A549 (cell line): ENCODE data around the gene NKX6-2. TPM values are rescaled to one million over a fixed set of nuclear protein-coding genes. Genes with fewer than 3 reads are reported as not detected.
"Not testable (repeated sequence)": the region's sequence is repeated elsewhere in the genome, so short reads cannot be mapped to it uniquely, and the experiment has no call there.

Experiments used
- ATAC-seq, 2 experiments: fragments of 200-7000 bp in 1 of 2; fragments of >200 bp in 1 of 2; cut with Nextera tagmentation in 1 of 2; cut with Tn5 transposase in 1 of 2; 3 replicates each; pipeline versions ENCODE4 v1.8.0 to v1.9.1; 2018 to 2020; ENCODE audit warnings: mild to moderate bottlenecking in 1 of 2, moderate library complexity in 1 of 2
- CTCF ChIA-PET: fragments of 300-600 bp; sonication (Branson Sonifier 250); formaldehyde crosslinking; extraction: SDS; loops from one replicate; lab custom pipeline; 2021; ENCODE audit warnings: antibody characterized with exemption, inconsistent platforms; lab: Yijun Ruan, JAX
- POLR2A ChIA-PET: fragments of 350-600 bp; formaldehyde crosslinking; extraction: SDS; loops from one replicate; lab custom pipeline; 2021; ENCODE audit warnings: antibody characterized with exemption, inconsistent platforms; lab: Yijun Ruan, JAX
- DNase-seq, 2 experiments: peaks; one replicate each; pipeline versions ENCODE4 v3.0.0 to v3.0.0-alpha.2; 2011 to 2016; ENCODE audit warnings: low read depth in 1 of 2, low spot score in 1 of 2
- FAIRE-seq: peaks from 2 replicates; lab custom pipeline; 2011; peaks lifted over from hg19 to GRCh38; lab: Jason Lieb, UNC
- H3K27ac ChIP-seq, 2 experiments: fragments of >200 bp; sonication (Bioruptor Twin); formaldehyde crosslinking; 3 replicates each; pipeline ENCODE4 v1.5.1; 2016 to 2017
- H3K4me1 ChIP-seq: fragments of >200 bp; sonication (Bioruptor Twin); formaldehyde crosslinking; 3 replicates; pipeline ENCODE4 v1.6.1; 2016
- H3K4me2 ChIP-seq: fragments of >200 bp; sonication (Bioruptor Twin); formaldehyde crosslinking; 3 replicates; pipeline ENCODE4 v1.6.1; 2016
- H3K4me3 ChIP-seq: fragments of >200 bp; sonication (Bioruptor Twin); formaldehyde crosslinking; 3 replicates; pipeline ENCODE4 v1.5.1; 2016
- H3K9me3 ChIP-seq: fragments of >200 bp; sonication (Bioruptor Twin); formaldehyde crosslinking; 3 replicates; pipeline ENCODE4 v1.6.1; 2016
- CEBPB ChIP-seq, 2 experiments: fragments of >200 bp in 1 of 2; sonication (Bioruptor Twin) in 1 of 2; formaldehyde crosslinking in 1 of 2; IDR thresholded peaks; 2 replicates each; pipeline ENCODE4 v1.6.1; 2012 to 2016
- EHF ChIP-seq: fragments of 250-450 bp; sonication (Bioruptor Pico); IDR thresholded peaks from 2 replicates; pipeline ENCODE4 v1.5.0; 2020; ENCODE audit warnings: mild to moderate bottlenecking
- EHMT2 ChIP-seq: fragments of 200-600 bp; sonication (generic); IDR thresholded peaks from 2 replicates; pipeline ENCODE4 v1.6.1; 2016; ENCODE audit warnings: antibody characterized with exemption, low read depth, mild to moderate bottlenecking, moderate library complexity
- FOSB ChIP-seq: fragments of 250-450 bp; sonication (Bioruptor Pico); IDR thresholded peaks from 2 replicates; pipeline ENCODE4 v1.5.0; 2020; ENCODE audit warnings: mild to moderate bottlenecking, moderate library complexity
- FOSL2 ChIP-seq, 2 experiments: fragments of 450-650 bp in 1 of 2; fragments of >200 bp in 1 of 2; sonication (Bioruptor Twin) in 1 of 2; formaldehyde crosslinking; IDR thresholded peaks; 2 replicates each; pipeline versions ENCODE4 v1.5.0 to v1.6.1; 2016 to 2020; ENCODE audit warnings: mild to moderate bottlenecking in 1 of 2, moderate library complexity in 1 of 2
- FOXS1 ChIP-seq: fragments of 250-450 bp; sonication (Bioruptor Pico); IDR thresholded peaks from 2 replicates; pipeline ENCODE4 v1.5.0; 2020; ENCODE audit warnings: mild to moderate bottlenecking, moderate library complexity
- GATA3 ChIP-seq: IDR thresholded peaks from 2 replicates; pipeline ENCODE4 v1.6.1; 2012; ENCODE audit warnings: borderline replicate concordance
- KDM1A ChIP-seq: fragments of 200-600 bp; sonication (generic); IDR thresholded peaks from 2 replicates; pipeline ENCODE4 v1.6.1; 2016; ENCODE audit warnings: low read depth, mild to moderate bottlenecking
- MAZ ChIP-seq: fragments of 150-350 bp; IDR thresholded peaks from 2 replicates; pipeline ENCODE4 v1.6.1; 2014; ENCODE audit warnings: antibody characterized with exemption, low read depth, low read length, borderline replicate concordance
- NFE2L2 ChIP-seq: fragments of 150-350 bp; conservative IDR thresholded peaks from 2 replicates; pipeline ENCODE4 v1.6.1; 2014; ENCODE audit warnings: low read length
- PHF8 ChIP-seq: fragments of 200-600 bp; sonication (generic); IDR thresholded peaks from 2 replicates; pipeline ENCODE4 v1.6.1; 2016; ENCODE audit warnings: low read depth, mild to moderate bottlenecking, antibody characterized with exemption, moderate library complexity, borderline replicate concordance
- POLR2A ChIP-seq: IDR thresholded peaks from 2 replicates; pipeline ENCODE4 v1.6.1; 2012; ENCODE audit warnings: mild to moderate bottlenecking, low read length
- POLR2AphosphoS2 ChIP-seq: conservative IDR thresholded peaks from 2 replicates; pipeline ENCODE4 v1.6.1; 2012; ENCODE audit warnings: low read length, improper control_type of control experiment, inconsistent platforms
- RAD21 ChIP-seq, 2 experiments: fragments of >200 bp in 1 of 2; sonication (Bioruptor Twin) in 1 of 2; formaldehyde crosslinking in 1 of 2; IDR thresholded peaks in 1 of 2; conservative IDR thresholded peaks in 1 of 2; 2 replicates in 1 of 2; 3 replicates in 1 of 2; pipeline ENCODE4 v1.6.1; 2012 to 2018; ENCODE audit warnings: inconsistent platforms in 1 of 2
- RARB ChIP-seq: fragments of 250-450 bp; sonication (Bioruptor Pico); IDR thresholded peaks from 2 replicates; pipeline ENCODE4 v1.8.0; 2021; ENCODE audit warnings: mild to moderate bottlenecking, moderate library complexity
- RNF2 ChIP-seq: fragments of 200-600 bp; sonication (generic); IDR thresholded peaks from 2 replicates; pipeline ENCODE4 v1.6.1; 2016; ENCODE audit warnings: low read depth, mild to moderate bottlenecking, antibody characterized with exemption, moderate library complexity, borderline replicate concordance
- SREBF2 ChIP-seq: fragments of 450-650 bp; IDR thresholded peaks from 2 replicates; pipeline ENCODE4 v1.6.1; 2014; ENCODE audit warnings: mild to moderate bottlenecking, moderate library complexity
- TFCP2L1 ChIP-seq: fragments of 250-450 bp; sonication (Bioruptor Pico); IDR thresholded peaks from 2 replicates; pipeline ENCODE4 v1.5.0; 2021; ENCODE audit warnings: mild to moderate bottlenecking
- TP53 ChIP-seq: fragments of 250-450 bp; sonication (Bioruptor Pico); IDR thresholded peaks from 2 replicates; pipeline ENCODE4 v1.5.0; 2021; ENCODE audit warnings: mild to moderate bottlenecking, moderate library complexity
- ZC3H11A ChIP-seq: fragments of 450-650 bp; IDR thresholded peaks from 2 replicates; pipeline ENCODE4 v1.6.1; 2014; ENCODE audit warnings: antibody characterized with exemption, mild to moderate bottlenecking
- ZFP36 ChIP-seq: fragments of 450-650 bp; IDR thresholded peaks from 2 replicates; pipeline ENCODE4 v1.6.1; 2014; ENCODE audit warnings: borderline replicate concordance; ENCODE audit not compliant: partially characterized antibody
- ZNF302 ChIP-seq: fragments of 250-450 bp; sonication (Bioruptor Pico); IDR thresholded peaks from 2 replicates; pipeline ENCODE4 v1.9.0; 2021; ENCODE audit warnings: inconsistent platforms, mild to moderate bottlenecking, moderate library complexity
- WGBS: methylation state at CpG from one replicate; pipeline ENCODE4 v1.1.6; 2017; ENCODE audit errors: missing lambda C conversion rate; 5-methylcytosine and 5-hydroxymethylcytosine counted together
- polyA plus RNA-seq, 4 experiments: library from polyadenylated mRNA; depleted of rRNA in 3 of 4; stranded (reverse); fragments of >200 nt; fragmentation: RNase III in 1 of 4; extraction: RNeasy Plus Mini Kit Qiagen cat#74134 plus additional on column Dnase treatment in 1 of 4; gene quantifications; 2 replicates in 3 of 4; 3 replicates in 1 of 4; pipeline ENCODE4 v1.2.3, GENCODE V29; 2011 to 2017
- TF ChIP-seq, protein P1 (sequence below): fragments of >200 bp; sonication (Bioruptor Twin); formaldehyde crosslinking; IDR thresholded peaks from 3 replicates; pipeline ENCODE4 v1.6.1; 2016
- TF ChIP-seq, protein P2 (sequence below): fragments of 250-450 bp; sonication (Bioruptor Pico); IDR thresholded peaks from 2 replicates; pipeline ENCODE4 v1.5.0; 2020; ENCODE audit warnings: low read depth, mild to moderate bottlenecking, moderate library complexity
- TF ChIP-seq, protein P3 (sequence below): fragments of >200 bp; sonication (Bioruptor Twin); formaldehyde crosslinking; IDR thresholded peaks from 2 replicates; pipeline ENCODE4 v1.6.1; 2016
- TF ChIP-seq, protein P4 (sequence below): IDR thresholded peaks from 2 replicates; pipeline ENCODE4 v1.6.1; 2012
- TF ChIP-seq, protein P5 (sequence below): fragments of >200 bp; sonication (Bioruptor Twin); formaldehyde crosslinking; IDR thresholded peaks from 3 replicates; pipeline ENCODE4 v1.5.1; 2016
- TF ChIP-seq, protein P6 (sequence below): fragments of 150-350 bp; IDR thresholded peaks from 2 replicates; pipeline ENCODE4 v1.6.1; 2014; ENCODE audit warnings: low read depth, mild to moderate bottlenecking, low read length

Gene NKX6-2
- polyA plus RNA-seq, 2 of the 4 experiments (the other 2 are of a cell fraction), result not detected

DNA sequence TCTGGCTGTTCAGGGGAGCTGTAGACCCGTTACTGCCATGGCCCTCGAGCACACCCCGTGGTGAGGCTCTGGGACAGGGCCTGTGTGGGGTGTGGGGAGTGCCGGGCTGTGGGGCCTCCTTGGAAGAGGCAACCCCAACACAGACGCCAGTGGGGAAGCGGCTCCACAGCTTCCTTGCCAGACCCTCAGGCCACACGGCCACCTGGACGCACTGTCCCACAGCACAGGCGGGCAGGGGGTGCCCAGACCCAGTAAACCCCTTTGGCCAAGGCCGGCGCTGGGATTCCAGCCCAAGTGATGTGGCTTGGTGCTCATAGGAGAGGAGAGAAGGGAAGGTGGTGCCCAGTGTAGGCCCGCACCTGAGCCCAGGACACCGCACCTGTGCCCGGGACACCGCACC lies 12.9 kb upstream of the NKX6-2 start:
- Histone ChIP-seq H3K4me1 (peaks cover 3% of the 10 kb centered on the region; the same call in 1 of the 3 replicates), H3K9me3 (0 out of 3 replicates have a peak, but pooled peaks cover 3% of the 10 kb centered on the region), H3K4me2 (no peak overlapping the region), H3K27ac (no peak overlapping the region), H3K4me3 (no peak overlapping the region)
- DNase-seq (no peak), ATAC-seq (0 out of 6 replicates have a peak, but pooled peaks of 1 of the 2 experiments have one; percentile 8), FAIRE-seq (no peak)
- WGBS, result no CpG with 5 or more reads among the region's 15 CpGs
- no peak for TF ChIP-seq KDM1A
- TF ChIP-seq, protein P1, sequence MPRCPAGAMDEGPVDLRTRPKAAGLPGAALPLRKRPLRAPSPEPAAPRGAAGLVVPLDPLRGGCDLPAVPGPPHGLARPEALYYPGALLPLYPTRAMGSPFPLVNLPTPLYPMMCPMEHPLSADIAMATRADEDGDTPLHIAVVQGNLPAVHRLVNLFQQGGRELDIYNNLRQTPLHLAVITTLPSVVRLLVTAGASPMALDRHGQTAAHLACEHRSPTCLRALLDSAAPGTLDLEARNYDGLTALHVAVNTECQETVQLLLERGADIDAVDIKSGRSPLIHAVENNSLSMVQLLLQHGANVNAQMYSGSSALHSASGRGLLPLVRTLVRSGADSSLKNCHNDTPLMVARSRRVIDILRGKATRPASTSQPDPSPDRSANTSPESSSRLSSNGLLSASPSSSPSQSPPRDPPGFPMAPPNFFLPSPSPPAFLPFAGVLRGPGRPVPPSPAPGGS, result no peak
- no peak for TF ChIP-seq RAD21 (conservative IDR thresholded peaks at IDR 0.05 in 1 of 2, IDR thresholded peaks at IDR 0.05 in 1 of 2)
- no peak for TF ChIP-seq CEBPB (IDR thresholded peaks at IDR 0.05)
- no peak for TF ChIP-seq ZFP36
- TF ChIP-seq ZNF302, result no peak
- no peak for TF ChIP-seq PHF8
- no peak for TF ChIP-seq POLR2A
- no peak for TF ChIP-seq FOSL2 (IDR thresholded peaks at IDR 0.05)
- TF ChIP-seq FOSL2 (CRISPR knock-in tag; IDR thresholded peaks at IDR 0.05), result no peak
- no peak for TF ChIP-seq MAZ
- no peak for TF ChIP-seq RNF2
- TF ChIP-seq POLR2AphosphoS2, result no peak
- no peak for TF ChIP-seq GATA3
- ChIA-PET CTCF (no interaction called here), POLR2A (no interaction called here)

DNA sequence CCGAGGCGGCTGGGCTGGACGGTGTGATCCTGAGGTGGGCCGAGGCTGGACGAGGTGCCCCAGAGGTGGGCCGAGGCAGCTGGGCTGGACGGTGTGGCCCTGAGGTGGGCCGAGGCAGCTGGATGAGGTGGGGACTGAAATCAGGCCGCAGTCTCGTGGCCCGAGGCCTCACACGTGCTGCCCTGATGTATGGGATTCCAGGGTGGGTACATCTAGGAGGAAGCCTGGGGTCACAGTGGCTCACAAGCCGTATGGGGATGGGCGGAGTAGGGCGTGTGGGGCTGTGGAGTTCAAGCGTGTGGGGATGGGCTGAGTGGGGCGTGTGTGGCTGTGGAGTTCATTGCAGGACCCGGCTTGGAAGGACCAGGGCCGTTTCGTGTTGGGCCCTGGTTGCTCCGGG lies 12.5 kb upstream of the NKX6-2 start:
- no peak for FAIRE-seq
- POLR2A ChIA-PET, result no interaction called here
- 64% methylated on average over 13 of the region's 21 CpGs for WGBS

DNA sequence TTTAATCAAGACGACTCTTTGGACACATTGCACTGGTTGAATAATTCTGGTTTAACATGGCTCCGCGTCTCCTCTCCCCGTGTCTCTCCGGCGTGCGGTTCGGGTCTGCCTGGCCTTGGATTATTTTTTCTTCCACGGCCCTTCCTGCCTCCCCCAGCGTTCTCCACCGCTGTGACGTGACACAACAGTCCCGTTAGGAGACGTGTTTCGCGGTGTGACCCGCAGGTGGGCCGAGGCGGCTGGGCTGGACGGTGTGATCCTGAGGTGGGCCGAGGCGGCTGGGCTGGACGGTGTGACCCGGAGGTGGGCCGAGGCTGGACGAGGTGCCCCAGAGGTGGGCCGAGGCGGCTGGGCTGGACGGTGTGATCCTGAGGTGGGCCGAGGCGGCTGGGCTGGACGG lies 12.0 kb upstream of the NKX6-2 start:
- CTCF ChIA-PET, result interaction anchor here (1.8 kb wide), 1 partner anchor 144 kb away, joined by 5 read pairs; no protein-coding TSS in a partner anchor
- H3K4me1 ChIP-seq, H3K9me3 ChIP-seq, H3K4me3 ChIP-seq, H3K27ac ChIP-seq, POLR2A ChIA-PET, DNase-seq, H3K4me2 ChIP-seq, ATAC-seq, FAIRE-seq: not testable (repeated sequence)
- WGBS, result 76% methylated on average over 27 of the region's 32 CpGs

More for the DNA sequence above, 12.5 kb upstream of the NKX6-2 start:
- DNase-seq (no peak), ATAC-seq (0 out of 6 replicates have a peak, but pooled peaks of 1 of the 2 experiments have one; percentile 10)
- CTCF ChIA-PET, result no interaction called here
- TF ChIP-seq, protein P2, sequence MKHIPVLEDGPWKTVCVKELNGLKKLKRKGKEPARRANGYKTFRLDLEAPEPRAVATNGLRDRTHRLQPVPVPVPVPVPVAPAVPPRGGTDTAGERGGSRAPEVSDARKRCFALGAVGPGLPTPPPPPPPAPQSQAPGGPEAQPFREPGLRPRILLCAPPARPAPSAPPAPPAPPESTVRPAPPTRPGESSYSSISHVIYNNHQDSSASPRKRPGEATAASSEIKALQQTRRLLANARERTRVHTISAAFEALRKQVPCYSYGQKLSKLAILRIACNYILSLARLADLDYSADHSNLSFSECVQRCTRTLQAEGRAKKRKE (CRISPR knock-in tag), result no peak
- TF ChIP-seq SREBF2 (no peak), NFE2L2 (no peak), RARB (no peak), FOXS1 (no peak), MAZ (no peak), ZC3H11A (no peak), TFCP2L1 (CRISPR knock-in tag) (no peak), EHF (CRISPR knock-in tag) (no peak), POLR2AphosphoS2 (no peak), EHMT2 (no peak), FOSB (CRISPR knock-in tag) (no peak), POLR2A (no peak), TP53 (CRISPR knock-in tag) (no peak), CEBPB (IDR thresholded peaks at IDR 0.05) (no peak)
- TF ChIP-seq, protein P3, sequence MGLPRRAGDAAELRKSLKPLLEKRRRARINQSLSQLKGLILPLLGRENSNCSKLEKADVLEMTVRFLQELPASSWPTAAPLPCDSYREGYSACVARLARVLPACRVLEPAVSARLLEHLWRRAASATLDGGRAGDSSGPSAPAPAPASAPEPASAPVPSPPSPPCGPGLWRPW, result no peak
- TF ChIP-seq, protein P4, sequence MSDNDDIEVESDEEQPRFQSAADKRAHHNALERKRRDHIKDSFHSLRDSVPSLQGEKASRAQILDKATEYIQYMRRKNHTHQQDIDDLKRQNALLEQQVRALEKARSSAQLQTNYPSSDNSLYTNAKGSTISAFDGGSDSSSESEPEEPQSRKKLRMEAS, result no peak
- TF ChIP-seq, protein P1, result no peak
- TF ChIP-seq, protein P5, sequence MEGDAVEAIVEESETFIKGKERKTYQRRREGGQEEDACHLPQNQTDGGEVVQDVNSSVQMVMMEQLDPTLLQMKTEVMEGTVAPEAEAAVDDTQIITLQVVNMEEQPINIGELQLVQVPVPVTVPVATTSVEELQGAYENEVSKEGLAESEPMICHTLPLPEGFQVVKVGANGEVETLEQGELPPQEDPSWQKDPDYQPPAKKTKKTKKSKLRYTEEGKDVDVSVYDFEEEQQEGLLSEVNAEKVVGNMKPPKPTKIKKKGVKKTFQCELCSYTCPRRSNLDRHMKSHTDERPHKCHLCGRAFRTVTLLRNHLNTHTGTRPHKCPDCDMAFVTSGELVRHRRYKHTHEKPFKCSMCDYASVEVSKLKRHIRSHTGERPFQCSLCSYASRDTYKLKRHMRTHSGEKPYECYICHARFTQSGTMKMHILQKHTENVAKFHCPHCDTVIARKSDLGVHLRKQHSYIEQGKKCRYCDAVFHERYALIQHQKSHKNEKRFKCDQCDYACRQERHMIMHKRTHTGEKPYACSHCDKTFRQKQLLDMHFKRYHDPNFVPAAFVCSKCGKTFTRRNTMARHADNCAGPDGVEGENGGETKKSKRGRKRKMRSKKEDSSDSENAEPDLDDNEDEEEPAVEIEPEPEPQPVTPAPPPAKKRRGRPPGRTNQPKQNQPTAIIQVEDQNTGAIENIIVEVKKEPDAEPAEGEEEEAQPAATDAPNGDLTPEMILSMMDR, result no peak
- TF ChIP-seq, protein P6, sequence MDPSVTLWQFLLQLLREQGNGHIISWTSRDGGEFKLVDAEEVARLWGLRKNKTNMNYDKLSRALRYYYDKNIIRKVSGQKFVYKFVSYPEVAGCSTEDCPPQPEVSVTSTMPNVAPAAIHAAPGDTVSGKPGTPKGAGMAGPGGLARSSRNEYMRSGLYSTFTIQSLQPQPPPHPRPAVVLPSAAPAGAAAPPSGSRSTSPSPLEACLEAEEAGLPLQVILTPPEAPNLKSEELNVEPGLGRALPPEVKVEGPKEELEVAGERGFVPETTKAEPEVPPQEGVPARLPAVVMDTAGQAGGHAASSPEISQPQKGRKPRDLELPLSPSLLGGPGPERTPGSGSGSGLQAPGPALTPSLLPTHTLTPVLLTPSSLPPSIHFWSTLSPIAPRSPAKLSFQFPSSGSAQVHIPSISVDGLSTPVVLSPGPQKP, result no peak
- H3K4me3 ChIP-seq, result no peak overlapping the region
- H3K4me1 ChIP-seq, result peaks cover 5% of the 10 kb centered on the region; the same call in 1 of the 3 replicates
- H3K27ac ChIP-seq, result no peak overlapping the region
- 0 out of 3 replicates have a peak, but pooled peaks cover 3% of the 10 kb centered on the region for H3K9me3 ChIP-seq
- H3K4me2 ChIP-seq, result no peak overlapping the region
